ENCODE results near the gene LSM7. TPM values are rescaled to one million over a fixed set of nuclear protein-coding genes. Genes with fewer than 3 reads are reported as not detected.

The LSM7 gene
- total RNA-seq, 6 donors from 2014 or later, result 58.6 to 127 (median 89.8) TPM

GRCh38 chr19:2362046-2362969, 33.9 kb upstream of the LSM7 start:
- 90 to 91% methylated on average over 11 of the region's 11 CpGs for WGBS, 2 donors
- Histone ChIP-seq H3K4me1 (no peaks in the 10 kb centered on the region), H3K27me3 (peaks cover 0 to 20% (median 11%) of the 10 kb centered on the region in 4 donors), H3K36me3 (no peaks in the 10 kb centered on the region), H3K27ac (no peak overlapping the region), H3K9me3 (no peaks in the 10 kb centered on the region), H3K4me3 (no peak overlapping the region)
- DNase-seq (no peak), ATAC-seq (ENCODE audit: low FRiP score in 2 of 2) (no peak)
- TF ChIP-seq POLR2A (IDR thresholded peaks at IDR 0.05) (no peak), CTCF (IDR thresholded peaks at IDR 0.05) (no peak), POLR2AphosphoS5 (IDR thresholded peaks at IDR 0.05) (no peak), EP300 (IDR thresholded peaks at IDR 0.05) (no peak)

GRCh38 chr19:2361246-2362045, 33.1 kb upstream of the LSM7 start:
- no peak for TF ChIP-seq POLR2A (IDR thresholded peaks at IDR 0.05)
- no peak for TF ChIP-seq CTCF (IDR thresholded peaks at IDR 0.05)
- ATAC-seq (ENCODE audit: low FRiP score in 2 of 2) (no peak), DNase-seq (no peak)
- H3K4me3 ChIP-seq, result no peak overlapping the region
- no peaks in the 10 kb centered on the region for H3K36me3 ChIP-seq
- no peaks in the 10 kb centered on the region for H3K4me1 ChIP-seq
- no peaks in the 10 kb centered on the region for H3K9me3 ChIP-seq
- WGBS, 2 donors, result 39% methylated on average over 21 of the region's 24 CpGs; no CpG with 5 or more reads in 1 of the 2 donors
- H3K27me3 ChIP-seq, result peaks cover 0 to 20% (median 11%) of the 10 kb centered on the region in 4 donors
- no peak overlapping the region for H3K27ac ChIP-seq

DNA sequence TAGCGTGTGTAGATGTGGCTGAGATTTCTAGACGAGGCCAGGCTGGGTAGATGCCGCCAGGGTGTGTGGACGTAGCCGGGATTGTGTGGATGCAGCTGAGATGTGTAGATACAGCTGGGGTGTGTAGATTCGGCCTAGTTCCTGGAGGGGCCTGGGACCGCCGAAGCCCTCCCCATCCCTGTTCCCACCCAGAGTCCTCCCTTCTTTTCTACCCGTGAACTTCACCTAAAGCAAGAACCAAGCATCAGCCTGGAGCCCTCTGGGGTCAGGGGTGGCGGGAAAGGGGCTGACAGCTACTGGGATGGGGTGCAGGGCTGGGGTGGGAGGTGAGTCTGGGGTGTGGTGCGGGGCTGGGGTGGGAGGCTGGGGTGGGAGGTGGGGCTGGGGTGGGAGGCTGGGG, 32.4 kb upstream of the LSM7 start:
- Histone ChIP-seq H3K27me3 (peaks cover 0 to 20% (median 11%) of the 10 kb centered on the region in 4 donors), H3K36me3 (no peaks in the 10 kb centered on the region), H3K9me3 (no peaks in the 10 kb centered on the region), H3K27ac (no peak overlapping the region), H3K4me3 (no peak overlapping the region), H3K4me1 (no peaks in the 10 kb centered on the region)
- ATAC-seq (ENCODE audit: low FRiP score in 2 of 2), result no peak
- no peak for DNase-seq
- TF ChIP-seq EP300 (IDR thresholded peaks at IDR 0.05) (no peak), POLR2AphosphoS5 (IDR thresholded peaks at IDR 0.05) (no peak), POLR2A (IDR thresholded peaks at IDR 0.05) (no peak), CTCF (IDR thresholded peaks at IDR 0.05) (no peak)
- WGBS, 2 donors, result 60 to 81% methylated on average over 6 to 9 of the region's 11 CpGs

DNA sequence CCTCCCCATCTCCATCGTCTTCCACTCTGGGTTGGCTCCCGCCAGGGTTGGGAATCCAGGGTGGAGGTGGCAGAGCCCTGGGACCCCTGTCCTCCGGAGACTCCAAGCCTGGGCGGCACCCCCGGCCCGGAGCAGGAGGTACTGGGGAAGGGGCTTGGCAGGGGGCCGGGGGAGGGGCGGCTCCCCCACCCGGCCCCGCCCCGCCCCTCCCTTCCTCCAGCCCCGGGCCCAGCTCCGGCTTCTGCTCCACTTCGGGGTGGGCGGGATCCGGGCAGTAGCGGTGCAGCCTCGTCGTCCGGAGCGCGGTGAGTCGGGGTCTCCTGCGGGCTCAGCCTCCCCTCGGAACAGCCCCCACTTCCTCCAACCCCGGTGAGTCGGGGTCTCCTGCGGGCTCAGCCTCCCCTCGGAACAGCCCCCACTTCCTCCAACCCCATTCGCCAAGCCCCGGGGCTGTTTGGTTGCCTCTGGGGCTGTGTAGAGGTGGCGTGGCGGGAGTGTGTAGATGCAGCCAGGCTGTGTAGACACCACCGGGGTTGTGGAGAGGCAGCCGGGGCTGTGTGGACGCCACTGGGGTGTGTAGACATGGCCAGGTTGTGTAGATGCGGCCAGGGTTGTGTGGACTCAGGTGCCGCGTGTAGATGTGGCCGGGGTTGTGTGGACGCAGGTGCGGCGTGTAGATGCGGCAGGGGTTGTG, 31.8 kb upstream of the LSM7 start, which contains the start of gene TMPRSS9:
TSS of gene TMPRSS9 (plus strand) at position 274 of the 694 bp plus-strand sequence. CDS start 29,521 bp downstream, outside the sequence.
- H3K36me3 ChIP-seq, result no peaks in the 10 kb centered on the region
- H3K4me1 ChIP-seq, result no peaks in the 10 kb centered on the region
- H3K27ac ChIP-seq, result no peak within 1 kb of the TSS
- H3K9me3 ChIP-seq, result no peaks in the 10 kb centered on the region
- TF ChIP-seq CTCF (IDR thresholded peaks at IDR 0.05) (no peak), POLR2A (IDR thresholded peaks at IDR 0.05) (no peak), EP300 (IDR thresholded peaks at IDR 0.05) (no peak), POLR2AphosphoS5 (IDR thresholded peaks at IDR 0.05) (no peak)
- no peak within 1 kb of the TSS for H3K4me3 ChIP-seq
- ATAC-seq (ENCODE audit: low FRiP score in 2 of 2), result no peak
- H3K27me3 ChIP-seq, result peaks cover 0 to 20% (median 11%) of the 10 kb centered on the region in 4 donors
- no peak for DNase-seq
- WGBS, 2 donors, result 23 to 66% methylated on average over 11 to 34 of the region's 44 CpGs
